Fibroblast of skin of scalp (primary cell): ENCODE data around the gene TNNT3.

Experiments used
- DNase-seq: peaks from one replicate; pipeline ENCODE4 v3.0.0-alpha.2; 2013

Gene TNNT3

DNA sequence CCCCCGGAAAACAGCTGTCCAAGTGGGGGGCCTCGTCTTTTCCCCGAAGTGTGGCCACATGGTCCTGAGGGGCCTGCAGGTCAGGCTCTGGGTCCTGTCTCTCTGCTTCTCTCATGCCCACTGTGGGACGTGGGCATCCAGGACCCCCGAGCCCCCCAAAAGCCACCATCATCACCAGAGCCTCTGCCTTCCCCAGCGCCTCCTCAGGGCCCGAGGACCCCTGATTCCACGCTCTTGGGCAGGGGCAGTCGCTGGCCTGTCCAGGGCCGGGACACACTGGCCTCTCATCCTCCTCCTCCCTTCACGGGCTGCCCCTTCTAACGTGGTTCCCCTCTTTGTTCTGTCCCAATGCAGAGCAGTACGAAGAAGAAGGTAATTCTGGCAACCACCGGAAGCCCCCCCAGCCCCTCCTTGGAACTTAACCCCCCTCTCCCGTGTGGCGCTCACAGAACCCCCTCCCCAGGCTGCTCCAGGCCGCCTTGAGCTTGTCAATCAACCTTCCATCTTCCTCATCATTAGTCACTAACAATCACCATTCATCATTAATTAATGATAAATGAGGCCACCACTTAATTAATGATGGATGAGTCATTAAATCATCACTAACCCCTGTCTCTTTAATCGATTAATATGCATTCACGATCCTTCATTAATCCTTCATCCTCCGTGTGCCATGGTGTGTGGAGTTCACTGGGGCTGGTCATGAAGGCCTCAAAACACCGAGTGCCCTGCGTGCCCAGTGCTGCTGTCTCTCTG lies 3.9 kb downstream of the TNNT3 start:
- no peak for DNase-seq

DNA sequence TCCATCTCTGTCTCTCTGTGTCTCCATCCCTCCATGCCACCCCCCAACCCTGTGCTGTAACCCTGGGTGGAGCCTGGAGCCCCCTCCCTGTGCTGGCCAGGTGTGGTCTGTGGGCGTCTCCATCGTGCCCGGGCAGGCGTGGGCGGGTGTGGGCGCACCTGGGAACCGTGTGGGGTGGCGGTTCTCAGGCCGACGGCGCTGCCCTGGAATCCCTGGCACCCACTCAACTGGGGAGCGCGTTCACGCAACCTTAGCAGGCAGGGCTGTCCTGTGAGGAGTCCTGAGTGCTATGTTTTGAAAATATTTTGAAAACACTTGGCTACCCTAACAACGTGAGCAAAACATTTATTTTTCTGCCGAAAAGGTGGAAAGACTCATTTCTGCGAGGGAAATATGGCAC lies 4.7 kb downstream of the TNNT3 start:
- no peak for DNase-seq

- DNase-seq = no peak
Measured at GRCh38 chr11:1924646-1925372, 5.3 kb downstream of the TNNT3 start.

DNA sequence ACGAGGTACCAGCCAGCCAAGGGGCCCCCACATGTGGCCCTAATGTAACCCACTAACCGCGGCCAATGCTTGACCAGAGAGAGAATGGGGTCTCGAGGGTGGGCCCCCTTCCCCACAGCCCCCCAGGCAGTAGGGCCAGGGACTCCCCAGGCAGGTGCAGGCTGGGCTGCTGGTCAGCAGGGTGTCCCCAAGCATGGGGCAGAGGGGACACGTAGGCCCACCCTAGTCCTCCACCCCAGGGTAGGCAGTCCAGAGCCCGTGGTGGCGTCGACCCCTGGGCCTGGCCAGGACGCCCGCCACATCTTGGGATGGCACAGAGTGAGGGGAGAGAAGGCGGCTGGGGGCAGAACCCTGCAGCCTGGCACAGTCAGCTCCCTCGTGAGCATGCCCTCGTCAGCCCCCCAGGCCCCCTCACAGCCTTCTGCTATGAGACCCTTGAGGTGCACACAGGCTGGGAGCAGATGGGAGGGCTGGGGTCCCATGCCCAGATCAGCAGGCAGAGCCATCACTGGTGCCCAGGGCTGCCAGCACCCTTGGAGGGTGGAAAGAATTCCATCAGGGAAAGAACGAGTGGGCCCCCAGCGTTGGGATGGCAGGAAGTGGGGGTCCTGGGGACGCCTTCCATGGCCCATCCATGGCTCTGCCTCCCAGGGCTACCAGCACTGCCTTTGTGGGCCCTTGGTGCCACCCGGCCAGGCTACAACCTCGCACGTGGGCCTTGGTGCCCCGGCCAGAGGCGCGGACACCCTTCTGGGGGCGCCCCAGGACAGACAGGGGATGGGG lies 6.1 kb downstream of the TNNT3 start:
- no peak for DNase-seq

- DNase-seq = no peak
Measured at GRCh38 chr11:1926156-1927025, 6.9 kb downstream of the TNNT3 start.

GRCh38 chr11:1927026-1927847 lies 7.7 kb downstream of the TNNT3 start:
- no peak for DNase-seq

DNA sequence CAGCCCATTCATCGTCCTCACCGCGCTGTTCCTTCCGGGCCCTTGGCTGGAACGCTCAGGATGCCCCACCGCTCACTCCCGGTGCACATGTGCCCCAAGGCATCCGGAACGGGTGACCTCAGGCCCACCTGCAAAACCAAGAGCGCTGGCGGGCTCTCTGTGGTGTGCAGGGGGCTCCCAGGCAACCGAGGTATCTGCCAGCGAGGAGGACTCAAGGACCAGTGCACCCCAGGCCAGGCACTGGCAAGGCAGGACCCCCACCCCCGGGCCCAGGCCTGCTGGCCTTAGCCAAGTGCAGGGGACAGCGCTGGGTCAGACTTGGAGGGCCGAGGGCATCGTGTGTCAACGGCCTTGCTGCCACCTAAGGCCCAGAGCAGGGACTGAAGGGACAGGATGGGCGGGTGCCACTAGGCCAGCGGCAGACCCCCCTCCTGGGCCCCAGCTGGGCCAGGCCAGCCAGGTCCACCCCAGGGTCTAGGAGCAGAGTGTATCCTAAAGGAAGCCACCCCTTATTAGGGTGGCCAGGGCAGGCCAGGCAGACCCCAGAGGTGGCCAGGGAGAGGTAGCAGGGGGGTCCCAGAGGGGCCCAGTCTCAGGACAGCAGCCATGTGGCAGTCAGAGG lies 8.5 kb downstream of the TNNT3 start:
- no peak for DNase-seq

- no peak for DNase-seq
Measured at GRCh38 chr11:1928470-1928890, 9.0 kb downstream of the TNNT3 start.

DNA sequence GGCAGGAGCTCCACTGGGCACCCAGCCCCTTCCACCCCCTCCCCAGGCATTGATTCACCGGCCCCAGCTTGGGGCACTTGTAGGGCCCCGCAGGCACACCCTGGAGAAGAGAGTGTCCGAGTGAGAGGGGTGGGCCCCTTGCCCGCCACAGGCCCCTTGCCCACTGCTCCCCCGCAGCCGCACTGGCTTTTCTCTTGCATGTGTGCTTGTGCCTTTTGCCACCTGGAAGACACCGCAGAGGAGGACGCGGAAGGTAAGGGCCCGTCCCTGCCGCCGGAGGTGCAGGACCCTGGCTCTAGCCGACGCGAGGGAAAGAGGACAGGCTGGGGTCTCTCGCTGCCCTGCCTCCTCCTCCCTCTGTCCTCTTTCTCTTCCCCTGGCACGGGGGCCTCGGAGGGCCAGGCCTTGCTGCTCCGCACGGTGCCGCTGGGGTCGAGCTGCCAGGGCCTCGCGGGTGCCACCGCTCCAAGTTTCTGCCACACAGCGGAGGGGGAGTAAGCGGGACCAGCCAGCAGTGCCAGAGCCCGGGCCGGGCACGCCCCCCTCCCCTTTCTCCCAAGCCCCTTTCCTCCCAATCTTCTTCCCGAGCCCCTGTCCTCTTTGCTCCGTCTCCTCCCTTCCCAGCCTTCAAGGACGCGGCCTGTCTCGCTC lies 9.5 kb downstream of the TNNT3 start:
- DNase-seq = no peak

GRCh38 chr11:1929621-1930461 lies 10.3 kb downstream of the TNNT3 start:
- no peak for DNase-seq

DNA sequence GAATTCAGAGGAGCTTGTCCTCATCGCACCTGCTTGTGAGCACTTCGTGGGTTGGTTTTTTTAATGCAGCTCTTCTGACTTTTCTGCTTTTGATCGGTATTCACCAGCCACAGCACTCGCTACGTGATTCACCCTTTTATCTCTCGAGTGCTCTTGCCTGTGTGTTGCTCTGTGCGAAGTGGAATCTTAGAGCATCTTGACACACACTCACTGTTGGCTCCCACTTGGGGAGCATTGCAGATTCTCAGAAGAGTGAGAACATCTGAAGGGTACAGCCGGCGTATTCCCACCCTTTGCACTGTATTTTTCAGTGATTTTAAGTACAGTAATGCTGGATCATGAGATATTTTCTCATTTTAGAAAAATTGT lies 10.9 kb downstream of the TNNT3 start:
- no peak for DNase-seq

DNA sequence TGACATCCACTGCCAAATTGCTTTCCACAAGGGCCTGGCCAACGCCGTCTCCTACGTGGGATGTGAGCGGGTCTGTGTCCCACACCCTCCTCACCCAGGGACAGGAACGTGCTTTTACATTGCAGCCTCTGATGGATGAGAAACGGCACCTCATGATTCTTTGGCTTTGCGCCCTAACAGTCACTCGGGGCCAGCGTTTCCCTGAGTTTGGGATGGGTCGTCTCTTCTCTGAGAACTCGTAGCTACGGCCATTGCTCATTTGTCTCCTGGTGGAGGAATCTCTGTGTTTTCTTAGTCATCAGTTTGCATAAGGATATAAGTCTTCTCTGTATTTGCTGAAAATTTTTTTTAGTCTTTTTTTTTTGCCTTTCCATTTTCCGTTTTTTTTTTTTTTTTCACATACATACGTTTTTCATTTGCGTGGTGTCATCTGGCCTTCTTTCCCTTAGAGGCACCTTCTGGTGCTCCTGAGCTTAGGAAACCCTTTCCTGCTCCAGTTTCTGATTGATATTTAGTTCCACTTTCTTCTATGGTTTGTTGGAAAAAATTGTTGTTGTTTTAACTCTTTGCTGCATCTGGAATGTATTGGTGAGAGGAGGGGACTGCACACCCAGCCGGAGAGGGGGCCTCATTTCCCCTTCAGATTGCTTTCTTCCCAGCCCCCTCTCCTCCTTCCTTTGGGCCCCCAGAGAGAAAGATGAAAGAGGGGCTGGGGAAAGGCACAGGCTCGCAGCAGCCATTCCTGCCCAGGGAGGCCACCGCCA lies 12.0 kb downstream of the TNNT3 start:
- DNase-seq = peak; percentile 64

DNA sequence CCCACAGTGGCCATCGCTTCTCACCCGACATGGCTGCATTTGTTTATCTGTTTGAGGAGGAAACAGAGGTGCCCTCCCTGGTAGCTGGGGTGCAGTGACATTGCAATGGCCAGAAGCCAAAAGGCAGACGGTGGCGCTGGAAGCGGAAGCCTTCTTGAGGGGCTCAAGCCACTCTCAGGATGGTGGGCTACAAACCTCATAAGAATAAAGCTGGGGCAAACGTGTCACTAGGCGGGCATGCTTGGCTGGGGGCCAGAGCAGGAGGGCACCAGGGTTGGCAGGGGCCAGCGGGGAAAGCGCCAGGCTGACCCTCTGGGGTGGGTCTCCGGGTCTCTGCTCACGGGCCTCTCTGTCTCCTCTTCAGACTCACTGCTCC lies 12.6 kb downstream of the TNNT3 start:
- DNase-seq = no peak

DNA sequence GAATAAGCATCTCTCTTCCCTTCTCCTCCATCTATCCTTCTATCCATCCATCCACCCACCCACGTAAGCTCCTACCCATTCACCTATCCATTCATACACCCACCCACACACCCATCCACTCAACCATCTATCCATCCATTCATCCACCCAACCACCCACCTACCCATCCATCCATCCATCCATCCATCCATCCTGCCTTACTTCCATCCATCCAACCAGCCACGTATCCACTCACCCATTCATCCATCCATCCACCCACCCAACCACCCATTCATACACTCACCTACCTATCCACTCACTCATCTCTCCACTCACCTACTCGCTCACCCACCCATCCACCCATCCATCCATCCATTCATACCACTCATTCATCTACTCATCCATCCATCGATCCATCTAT lies 13.2 kb downstream of the TNNT3 start:
- DNase-seq = no peak

DNA sequence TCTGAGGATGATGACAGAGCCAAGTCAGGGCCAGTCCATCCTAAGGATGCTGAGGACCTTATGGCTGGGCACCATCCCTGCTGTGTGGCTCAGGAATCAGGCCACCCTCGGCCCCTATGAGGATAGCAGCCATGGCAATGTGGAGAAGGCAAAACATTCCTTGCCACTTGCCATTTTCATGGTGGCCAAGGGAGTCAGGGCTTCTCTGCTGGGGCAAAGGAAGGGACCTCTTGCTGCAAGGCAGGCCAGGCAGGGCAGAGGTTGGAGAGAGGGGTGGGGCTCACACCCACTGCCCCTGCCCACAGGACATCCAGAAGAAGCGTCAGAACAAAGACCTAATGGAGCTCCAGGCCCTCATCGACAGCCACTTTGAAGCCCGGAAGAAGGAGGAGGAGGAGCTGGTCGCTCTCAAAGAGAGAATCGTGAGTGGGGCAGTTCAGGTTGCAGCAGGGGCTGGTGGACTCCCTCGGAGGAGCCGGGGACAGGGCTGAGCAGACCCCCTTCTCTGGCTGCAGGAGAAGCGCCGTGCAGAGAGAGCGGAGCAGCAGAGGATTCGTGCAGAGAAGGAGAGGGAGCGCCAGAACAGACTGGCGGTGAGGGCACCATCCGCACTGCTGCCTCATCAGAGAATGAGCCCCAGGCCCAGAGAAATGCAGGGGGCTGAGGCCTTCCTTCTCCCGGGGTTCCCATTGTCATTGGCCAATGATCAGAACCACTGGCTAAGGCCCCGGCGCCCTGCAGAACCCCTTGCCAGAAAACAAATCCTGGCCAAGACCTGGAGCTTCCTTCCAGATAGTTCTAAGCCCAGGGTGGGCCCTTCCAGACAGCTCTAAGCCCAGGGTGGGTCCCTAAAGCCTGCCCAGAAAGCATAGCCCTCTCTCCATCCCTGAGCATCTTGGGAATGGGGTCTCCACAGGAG lies 14.2 kb downstream of the TNNT3 start:
- DNase-seq = no peak

DNA sequence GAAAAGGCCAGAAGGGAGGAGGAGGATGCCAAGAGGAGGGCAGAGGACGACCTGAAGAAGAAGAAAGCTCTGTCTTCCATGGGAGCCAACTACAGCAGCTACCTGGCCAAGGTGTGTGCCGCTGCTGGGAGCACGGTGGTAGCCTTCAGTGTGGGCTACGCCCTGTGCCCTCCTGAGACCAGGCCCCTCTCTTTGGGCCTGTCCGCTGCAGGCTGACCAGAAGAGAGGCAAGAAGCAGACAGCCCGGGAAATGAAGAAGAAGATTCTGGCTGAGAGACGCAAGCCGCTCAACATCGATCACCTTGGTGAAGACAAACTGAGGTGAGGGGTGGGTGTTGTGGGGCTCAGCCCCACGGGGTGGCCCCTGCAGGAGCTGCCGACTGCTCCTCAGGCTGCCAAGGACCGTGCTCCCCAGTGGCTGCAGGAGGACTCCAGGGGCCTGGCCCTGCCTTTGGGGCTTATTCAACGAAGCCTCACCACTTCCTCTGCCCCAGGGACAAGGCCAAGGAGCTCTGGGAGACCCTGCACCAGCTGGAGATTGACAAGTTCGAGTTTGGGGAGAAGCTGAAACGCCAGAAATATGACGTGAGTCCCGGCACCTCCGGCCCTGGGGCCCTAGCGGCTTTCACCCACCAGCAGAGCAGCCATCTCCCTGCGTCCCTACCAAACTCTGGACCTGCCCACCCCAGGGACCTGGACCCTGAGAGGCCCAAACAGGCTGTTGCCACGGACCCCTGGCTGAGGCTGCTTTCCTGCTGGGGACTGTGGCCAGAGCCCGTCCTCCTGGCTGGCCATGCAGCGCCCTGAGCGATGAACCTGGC lies 15.0 kb downstream of the TNNT3 start:
- no peak for DNase-seq
